Tongue (tissue), 2 donors: Measurements from ENCODE around the gene PNN. TPM values are rescaled to one million over a fixed set of nuclear protein-coding genes. Genes with fewer than 3 reads are reported as not detected.
"Not testable (repeated sequence)": the region's sequence is repeated elsewhere in the genome, so short reads cannot be mapped to it uniquely, and the experiment has no call there.

Experiments used
- DNase-seq: peaks from one replicate; pipeline ENCODE4 v3.0.0-alpha.2; 2015
- total RNA-seq: library from RNA; depleted of rRNA; stranded (reverse); fragments of >200 nt; gene quantifications from one replicate; pipeline ENCODE4 v1.2.3, GENCODE V29; 2014

PNN gene
- total RNA-seq, 1 donor from 2014 or later, result 31.1 TPM

DNA sequence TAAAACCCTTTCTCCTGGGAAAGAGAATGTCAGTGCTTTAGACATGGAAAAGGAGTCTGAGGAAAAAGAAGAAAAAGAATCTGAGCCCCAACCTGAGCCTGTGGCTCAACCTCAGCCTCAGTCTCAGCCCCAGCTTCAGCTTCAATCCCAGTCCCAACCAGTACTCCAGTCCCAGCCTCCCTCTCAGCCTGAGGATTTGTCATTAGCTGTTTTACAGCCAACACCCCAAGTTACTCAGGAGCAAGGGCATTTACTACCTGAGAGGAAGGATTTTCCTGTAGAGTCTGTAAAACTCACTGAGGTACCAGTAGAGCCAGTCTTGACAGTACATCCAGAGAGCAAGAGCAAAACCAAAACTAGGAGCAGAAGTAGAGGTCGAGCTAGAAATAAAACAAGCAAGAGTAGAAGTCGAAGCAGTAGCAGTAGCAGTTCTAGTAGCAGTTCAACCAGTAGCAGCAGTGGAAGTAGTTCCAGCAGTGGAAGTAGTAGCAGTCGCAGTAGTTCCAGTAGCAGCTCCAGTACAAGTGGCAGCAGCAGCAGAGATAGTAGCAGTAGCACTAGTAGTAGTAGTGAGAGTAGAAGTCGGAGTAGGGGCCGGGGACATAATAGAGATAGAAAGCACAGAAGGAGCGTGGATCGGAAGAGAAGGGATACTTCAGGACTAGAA is 6.1 kb downstream of the PNN start:
- no peak for DNase-seq

DNA sequence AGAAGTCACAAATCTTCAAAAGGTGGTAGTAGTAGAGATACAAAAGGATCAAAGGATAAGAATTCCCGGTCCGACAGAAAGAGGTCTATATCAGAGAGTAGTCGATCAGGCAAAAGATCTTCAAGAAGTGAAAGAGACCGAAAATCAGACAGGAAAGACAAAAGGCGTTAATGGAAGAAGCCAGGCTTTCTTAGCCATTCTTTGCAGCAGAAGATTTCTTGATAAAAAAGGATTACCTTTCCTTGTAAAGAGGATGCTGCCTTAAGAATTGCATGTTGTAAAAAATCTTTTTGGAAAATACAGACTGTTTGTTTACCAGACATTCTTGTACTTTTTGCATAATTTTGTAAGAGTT is 6.6 kb downstream of the PNN start:
- DNase-seq, result no peak

DNA sequence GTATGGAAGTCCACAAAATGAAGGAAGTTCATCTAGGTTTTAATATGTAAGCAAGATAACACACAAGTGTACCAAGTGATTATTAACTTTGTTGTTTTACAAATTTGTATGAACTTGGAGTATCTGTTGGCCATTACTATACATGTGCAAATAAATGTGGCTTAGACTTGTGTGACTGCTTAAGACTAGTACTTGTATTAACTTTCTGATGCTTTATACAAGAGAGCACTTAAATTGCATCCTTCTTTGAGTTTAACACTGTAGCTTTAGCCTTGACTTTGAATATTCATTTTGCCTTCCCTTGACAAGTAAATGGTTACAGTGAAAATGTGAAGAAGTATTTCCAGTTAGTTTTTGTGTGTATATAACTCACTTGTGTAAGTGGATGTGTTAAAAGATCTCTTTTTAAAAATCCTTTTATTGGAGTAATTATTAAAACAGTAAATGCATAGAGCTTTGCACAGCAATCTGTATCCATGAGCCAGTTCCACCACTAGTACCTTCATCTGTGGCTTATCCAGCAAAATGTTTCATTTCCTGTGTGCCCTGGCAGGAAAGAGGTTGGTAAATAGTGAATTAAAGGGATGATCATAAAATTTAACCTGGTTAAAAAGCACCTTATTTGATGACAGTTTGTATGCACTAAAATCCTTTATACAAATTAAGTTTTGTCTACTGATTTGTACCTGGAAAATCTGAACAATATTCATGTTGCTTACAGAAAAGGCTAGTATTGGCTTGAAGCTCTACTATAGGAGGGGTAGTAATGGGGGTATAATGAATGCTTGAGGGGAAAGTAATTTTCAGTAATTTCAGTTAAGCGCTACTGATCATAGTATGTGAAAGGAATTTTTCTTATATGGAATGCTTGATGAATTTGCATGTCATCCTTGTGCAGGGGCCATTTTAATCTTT is 8.0 kb downstream of the PNN start:
- no peak for DNase-seq

DNA sequence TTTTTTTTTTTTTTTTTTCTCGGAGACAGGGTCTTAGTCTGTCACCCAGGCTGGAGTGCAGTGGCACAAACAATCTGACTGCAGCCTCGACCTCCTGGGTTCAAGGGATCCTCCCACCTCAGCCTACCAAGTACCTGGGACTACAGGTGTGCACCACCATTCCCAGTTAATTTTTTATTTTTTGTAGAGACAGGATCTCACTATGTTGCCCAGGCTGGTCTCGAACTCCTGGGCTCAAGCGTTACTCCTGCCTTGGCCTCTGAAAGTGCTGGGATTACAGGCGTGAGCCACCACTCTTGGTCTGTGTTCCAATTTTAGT is 8.6 kb downstream of the PNN start:
- not testable (repeated sequence) for DNase-seq

DNA sequence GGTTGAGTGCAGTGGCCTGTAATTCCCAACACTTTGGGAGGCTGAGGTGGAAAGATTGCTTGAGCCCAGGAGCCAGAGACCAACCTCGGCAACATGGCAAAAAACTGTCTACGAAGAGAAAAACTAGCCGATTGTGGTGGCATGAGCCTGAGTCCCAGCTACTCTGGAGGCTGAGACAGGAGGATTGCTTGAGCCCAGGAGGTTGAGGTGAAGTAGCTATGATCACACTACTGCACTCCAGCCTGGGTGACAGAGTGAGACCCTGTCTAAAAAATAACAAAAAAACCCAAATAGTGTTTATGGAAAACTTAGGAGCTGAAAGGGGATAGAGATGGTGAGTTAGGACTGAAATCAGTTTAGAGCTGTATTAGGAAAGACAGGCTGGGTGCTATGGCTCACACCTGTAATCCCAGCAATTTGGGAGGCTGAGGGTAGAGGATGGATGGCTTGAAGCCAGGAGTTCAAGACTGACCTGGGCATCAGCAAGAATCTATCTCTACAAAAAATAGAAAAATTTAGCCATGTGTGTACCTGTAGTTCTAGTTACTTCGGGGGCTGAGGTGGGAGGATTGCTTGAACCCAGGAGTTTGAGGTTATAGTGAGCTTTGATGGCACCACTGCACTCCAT is 9.7 kb downstream of the PNN start:
- DNase-seq, result no peak

DNA sequence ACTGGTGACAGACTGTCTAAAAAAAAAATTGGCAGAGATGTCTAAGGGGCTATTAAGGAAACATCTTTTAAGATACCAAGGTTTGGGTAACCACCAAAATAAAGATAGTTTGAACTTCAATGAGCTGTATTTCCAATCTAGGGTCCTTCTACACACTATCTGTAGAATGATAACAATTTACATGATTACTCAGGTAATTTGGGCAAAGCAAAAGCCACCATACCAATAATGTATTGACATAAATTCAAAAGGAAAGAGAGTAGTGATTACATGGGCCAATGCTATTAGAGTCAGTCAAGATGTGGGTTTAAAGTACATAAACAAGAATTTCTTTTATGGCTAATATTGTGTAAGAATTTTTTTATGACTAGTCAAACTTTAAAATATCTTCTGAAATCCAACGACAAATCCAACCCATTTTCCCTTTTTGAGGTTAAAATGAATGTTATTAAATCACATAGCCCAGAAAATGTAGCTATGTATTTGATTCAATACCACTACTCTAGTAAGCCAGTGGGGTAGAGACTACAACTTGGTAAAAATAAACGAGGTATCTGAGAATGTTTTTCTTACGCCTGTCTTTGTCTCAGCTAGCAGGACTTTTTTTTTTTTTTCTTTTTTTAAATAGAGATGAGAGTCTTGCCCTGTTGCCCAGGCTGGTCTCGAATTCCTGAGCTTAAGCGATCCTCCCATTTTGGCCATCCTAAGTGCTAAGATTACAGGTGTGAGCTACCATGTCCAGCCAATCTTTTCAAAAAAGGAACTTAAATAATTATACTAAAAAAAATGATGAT is 10.4 kb downstream of the PNN start:
- no peak for DNase-seq

DNA sequence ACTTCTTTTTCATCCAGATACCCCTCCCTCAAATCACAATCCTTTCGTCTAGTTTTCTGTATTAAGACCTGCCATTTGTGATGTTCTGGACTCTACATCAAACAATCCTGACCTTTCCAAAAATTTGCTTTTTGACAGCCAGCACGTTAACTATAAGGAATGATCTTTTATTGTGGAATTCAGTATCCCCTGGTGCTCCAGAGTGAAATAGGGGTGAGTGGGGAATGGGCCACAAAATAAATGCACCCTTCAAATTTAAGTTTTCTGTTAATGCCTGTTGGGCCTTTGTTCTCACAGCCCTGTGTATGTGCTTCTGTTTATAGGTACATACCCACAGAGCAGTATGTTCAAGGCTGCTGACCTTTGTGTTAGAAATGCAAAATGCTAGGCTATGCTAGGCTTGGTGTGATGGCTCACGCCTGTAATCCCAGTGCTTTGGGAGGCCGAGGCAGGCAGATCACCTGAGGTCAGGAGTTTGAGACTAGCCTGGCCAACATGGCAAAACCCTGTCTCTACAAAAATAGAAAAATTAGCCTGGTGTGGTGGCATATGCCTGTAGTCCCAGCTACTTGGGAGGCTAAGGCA is 12.0 kb downstream of the PNN start:
- no peak for DNase-seq

DNA sequence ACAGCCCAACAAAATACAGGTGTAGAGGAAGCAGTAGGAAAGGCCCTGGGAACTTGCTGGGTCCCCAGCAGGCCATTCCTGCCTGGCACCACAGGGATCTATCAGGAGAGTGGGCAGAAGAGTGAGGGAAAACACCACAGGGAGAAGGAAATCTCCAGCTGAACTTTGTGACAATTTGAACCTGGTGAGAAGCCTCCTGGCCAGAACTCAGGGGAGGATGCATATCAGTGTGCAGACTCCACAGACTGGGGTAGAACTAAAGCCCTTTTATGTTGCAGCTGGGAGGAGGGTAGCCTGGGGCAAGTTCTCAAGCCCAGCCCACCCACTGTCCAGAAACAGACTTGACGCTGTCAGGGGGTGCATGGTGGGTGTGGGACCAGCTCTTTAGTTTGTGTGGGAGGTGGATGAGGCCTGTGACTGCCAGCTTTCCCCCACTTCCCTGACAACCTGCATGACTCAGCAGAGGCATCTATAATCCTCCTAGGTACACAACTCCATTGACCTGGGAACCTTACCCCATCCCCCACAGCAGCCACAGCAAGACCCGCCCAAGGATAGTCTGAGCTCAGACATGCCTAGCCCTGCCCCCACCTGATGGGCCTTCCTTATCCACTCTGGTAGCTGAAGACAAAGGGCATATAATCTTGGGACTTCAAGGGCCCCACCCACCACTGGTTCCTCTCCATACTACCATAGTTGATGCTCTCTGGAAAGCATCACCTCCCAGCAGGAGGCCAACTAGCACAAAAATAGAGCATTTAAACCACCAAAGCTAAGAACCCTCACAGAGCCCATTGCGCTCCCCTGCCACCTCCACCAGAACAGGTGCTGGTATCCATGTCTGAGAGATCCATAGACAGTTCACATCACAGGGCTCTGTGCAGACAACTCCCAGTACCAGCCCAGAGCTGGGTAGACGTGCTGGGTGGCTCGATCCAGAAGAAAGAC is 28.9 kb downstream of the PNN start:
- no peak for DNase-seq

DNA sequence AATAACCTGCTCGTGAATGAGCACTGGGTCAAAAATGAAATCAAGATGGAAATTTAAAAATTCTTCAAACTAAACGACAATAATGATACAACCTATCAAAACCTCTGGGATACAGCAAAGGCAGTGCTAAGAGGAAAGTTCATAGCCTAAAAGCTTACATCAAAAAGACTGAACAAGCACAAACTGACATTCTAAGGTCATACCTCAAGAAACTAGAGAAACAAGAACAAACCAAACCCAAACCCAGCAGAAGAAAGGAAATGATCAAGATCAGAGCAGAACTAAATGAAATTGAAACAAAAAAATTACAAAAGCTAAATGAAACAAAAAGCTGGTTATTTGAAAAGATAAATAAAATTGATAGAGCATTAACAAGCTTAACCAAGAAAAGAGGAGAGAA is 32.4 kb downstream of the PNN start:
- not testable (repeated sequence) for DNase-seq

DNA sequence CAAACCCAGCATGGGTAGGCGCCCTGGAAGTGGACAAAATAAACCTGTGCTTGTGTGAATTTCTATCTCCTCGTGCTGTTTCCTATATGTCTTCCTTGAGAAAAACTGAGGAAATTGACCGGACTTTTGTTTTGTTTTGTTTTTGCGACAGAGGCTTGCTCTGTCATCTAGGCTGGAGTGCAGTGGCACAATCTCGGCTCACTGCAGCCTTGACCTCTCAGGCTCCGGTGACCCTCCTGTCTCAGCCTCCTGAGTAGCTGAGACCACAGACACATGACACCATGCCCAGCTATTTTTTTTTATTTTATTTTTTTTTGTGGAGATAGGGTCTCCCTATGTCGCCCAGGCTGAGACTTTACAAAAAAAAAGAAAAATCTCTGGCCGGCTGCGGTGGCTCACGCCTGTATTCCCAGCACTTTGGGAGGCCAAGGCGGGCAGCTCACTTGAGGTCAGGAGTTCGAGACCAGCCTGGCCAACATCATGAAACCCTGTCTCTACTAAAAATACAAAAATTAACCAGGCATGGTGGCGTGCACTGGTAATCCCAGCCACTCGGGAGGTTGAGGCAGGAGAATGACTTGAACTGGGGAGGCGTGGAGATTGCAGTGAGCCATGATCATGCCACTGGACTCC is 36.2 kb downstream of the PNN start:
- no peak for DNase-seq

DNA sequence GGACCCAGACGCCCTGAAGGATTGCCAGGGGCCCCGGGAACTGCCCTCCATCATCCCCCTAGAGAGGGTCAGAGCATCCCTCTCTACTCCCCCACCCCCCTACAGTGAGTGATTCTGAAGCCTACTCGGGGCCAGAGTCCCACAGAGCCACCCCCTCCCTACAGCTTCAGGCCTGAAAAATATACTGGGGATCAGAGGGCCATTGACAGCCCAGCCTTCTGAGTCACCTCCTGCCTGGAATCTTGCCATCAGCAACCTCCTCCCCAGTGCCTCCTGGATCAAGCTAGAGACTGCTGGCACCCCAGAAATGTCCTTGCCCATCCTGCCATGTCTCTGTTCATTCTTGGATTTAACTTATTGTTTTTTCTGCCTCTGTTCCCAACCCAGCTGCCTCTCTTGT is 37.0 kb downstream of the PNN start:
- DNase-seq, result no peak

DNA sequence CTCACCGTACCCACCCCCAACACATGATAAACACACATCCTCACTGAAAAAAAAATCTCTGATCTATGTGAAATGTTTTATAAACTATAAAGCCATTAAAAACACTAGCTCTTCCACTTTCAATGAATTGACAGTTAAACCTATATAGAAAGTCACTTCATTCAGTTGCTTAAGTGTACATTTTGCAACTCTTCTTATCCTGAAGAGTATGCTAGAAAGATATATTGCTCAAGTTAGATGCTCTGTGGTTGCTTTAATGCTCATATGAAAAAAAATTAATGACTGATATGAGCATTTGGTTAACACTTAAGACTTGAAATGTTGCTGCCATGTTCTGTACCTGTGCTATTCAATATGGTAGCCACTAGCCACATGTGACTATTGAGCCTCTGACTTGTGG is 37.6 kb downstream of the PNN start:
- no peak for DNase-seq

DNA sequence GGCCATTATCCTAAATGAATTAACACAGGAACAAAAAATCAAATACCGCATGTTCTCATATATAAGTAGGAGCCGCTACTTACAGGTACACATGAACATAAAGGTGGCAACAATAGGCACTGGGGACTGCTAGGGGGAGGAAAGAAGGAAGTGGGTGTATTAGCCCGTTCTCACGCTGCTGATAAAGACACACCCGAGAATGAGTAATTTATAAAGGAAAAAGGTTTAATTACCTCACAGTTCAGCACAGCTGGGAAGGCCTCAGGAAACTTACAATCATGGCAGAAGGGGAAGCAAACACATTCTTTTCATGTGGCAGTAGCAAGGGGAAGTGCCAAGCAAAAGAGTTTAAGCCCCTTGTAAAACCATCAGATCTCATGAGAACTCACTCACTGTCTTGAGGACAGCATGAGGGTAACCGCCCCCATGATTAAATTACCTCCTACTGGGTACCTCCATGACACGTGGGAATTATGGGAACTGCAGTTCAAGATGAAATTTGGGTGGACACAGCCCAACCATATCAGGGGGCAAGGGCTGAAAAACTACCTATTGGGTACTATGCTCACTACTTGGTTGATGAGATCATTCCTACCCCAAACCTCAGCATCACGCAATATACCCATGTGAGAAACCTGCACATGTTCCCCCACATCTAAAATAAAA is 42.3 kb downstream of the PNN start:
- DNase-seq, result no peak

DNA sequence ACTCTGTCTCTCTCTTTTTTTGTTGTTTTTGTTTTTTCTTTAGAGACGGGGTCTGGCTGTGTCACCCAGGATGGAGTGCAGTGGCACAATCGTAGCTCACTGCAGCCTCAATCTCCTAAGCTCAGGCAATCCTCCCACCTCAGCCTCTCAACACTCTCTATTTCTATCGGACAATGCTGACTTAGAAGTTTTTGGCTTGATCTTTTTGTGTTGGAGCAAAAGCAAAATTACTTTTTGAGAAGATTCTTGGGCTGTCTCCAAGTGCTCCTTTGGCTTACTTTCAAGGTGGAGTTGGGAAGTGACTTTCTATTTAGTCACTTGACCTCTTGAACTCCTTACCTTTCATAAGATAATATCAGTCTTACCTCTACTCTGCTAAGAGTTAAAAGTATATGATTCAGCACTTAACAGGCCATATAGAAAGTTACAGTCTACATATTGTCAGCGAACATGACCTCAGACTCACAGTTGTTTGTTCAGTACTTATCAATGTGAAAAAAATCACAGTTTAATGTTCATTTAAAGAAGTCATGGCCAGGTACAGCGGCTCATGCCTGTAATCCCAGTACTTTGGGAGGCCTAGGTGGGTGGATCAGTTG is 43.2 kb downstream of the PNN start:
- no peak for DNase-seq

DNA sequence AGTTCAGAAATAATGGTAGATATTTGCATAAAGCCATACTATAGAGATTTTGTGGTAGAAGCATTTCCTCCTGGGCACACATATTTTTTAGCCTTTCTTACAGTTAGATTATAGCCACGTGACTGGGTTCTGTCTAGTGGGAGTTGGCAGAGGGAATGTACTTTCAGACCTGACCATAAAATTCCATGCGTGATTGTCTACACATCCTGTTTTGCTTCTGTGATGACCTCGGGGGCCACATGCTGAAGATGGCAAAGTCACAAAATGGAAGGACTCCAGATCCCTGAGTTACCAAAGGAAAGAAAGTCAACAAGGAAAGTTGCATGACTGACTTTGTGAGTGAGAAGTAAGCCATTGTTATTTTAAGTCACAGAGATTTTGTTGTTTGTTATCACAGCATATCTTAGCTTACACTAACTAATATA is 44.0 kb downstream of the PNN start:
- DNase-seq, result no peak

DNA sequence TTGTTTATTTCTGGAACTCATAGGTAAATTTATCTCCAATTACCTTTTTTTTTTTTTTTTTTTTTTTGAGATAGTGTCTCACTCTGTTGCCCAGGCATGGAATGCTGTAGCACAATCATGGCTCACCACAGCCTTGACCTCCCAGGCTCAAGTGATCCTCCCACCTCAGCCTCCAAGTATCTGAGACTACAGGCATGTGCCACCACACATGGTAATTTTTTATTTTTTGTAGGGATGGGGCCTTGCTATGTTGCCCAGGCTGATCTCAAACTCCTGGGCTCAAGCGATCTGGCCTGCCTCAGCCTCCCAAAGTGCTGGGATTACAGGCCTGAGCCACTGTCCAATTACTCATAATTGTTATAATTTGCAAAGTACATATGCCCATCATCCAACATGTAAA is 45.4 kb downstream of the PNN start:
- DNase-seq, result not testable (repeated sequence)

DNA sequence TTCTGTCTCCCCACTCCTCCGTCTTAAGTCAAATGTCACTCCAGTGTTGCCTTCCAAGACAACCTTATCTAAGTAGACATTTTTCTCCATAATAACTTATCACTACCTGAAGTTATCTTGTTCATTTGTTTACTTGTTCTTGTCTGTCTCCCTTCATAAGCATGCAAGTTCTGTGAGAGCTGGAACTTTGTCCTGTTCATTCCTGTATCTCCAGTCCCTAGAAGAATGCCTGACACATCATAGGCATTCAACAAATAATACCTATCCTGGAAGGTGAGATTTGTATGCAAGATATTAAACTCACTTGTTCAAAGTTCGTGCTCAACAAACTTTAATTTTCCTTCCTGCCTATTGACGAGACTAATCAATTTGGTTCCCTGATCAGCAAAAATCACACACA is 53.0 kb downstream of the PNN start:
- no peak for DNase-seq

DNA sequence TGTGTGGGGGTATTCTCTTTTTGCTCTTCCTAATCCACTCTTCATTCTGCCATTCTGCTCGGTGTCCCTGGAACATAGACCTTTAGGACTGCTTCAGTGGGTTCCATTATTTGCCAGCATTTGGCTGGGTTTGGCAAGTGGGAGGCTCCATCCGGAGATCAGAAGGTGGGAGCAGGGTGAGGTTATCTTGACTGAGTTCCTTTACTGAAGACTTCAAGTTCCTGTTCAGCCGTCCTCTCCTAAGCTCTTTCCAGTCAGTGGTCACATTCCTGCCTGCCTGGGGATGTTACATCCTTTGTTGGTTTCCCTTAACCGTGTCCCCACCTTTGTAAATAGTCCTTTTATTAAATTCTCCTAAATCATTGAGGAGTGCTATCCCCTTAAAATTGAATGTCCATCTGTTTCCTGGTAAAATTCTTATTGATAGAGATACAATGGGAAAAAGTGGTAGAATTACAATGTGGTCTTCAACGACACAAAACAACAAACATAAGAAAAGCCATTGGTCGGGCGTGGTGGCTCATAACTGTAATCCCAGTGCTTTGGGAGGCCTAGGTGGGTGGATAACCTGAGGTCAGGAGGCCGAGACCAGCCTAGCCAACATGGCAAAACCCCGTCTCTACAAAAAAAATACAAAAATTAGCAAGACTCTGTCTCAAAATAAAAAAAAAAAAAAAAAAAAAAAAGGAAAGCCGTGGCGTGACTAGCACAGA is 53.6 kb downstream of the PNN start:
- no peak for DNase-seq

DNA sequence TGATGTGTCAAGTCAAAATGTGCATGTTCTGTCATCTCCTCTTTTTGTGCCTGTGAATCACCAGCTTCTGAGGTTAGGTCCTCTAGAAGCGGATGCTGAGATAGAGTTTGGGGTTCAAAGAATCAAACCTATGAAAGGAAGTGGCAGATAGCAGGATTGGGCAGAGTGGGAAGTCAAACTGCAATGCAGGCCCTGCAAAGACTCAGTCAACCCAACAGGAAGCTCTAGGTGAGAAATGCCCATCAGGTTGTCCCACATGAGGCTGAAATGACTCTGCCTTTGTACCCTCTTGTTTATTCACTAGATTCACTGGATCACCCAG is 54.1 kb downstream of the PNN start:
- DNase-seq, result no peak
